ENCODE data around the gene SDHAF3.

SDHAF3 gene

DNA sequence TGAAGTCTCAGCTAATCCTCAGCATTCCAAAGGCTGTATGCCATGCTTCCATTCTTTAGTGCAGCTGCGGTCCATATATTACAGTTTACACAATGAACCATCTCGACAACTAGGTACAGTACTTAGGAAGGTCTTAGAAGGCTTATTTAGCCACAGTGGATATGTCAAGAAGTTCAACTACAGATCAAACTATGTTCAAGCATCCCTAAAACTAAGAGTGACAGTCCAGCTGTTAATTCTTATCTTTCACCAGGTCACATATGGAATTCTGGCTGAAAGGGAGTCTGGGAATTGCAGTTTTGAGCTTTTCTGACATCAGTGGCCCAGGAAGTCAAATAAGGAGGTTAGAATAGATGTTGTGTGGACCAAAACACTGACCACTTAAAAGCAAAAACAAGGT, 106.8 kb downstream of the SDHAF3 start:
- DNase-seq = no peak

DNA sequence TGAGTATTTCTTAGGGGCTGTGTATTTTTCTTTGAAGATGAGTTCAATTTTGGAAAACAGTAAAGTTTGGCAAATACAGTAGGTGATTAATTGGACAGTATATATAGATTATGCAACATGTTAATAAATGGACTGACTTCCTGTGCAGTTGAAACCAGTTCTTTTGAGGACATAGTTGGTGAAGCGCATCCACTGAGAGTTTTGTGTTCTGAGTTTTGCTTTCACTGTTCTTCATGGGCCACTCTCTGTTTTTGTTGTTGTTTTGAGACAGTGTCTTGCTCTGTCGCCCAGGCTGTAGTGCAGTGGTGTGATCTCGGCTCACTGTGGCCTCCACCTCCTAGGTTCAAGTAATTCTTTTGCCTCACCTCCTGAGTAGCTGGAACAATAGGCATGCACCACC, 109.0 kb downstream of the SDHAF3 start:
- DNase-seq = no peak
